ENCODE data around the gene DHTKD1.

- no peak for TF ChIP-seq CTCF (conservative IDR thresholded peaks at IDR 0.05; ENCODE audit: low read length)
- no peak for TF ChIP-seq EZH2phosphoT487 (IDR thresholded peaks at IDR 0.05; ENCODE audit: borderline replicate concordance, low read depth, low read length)
Observed at GRCh38 chr10:12156367-12157123, 87.8 kb downstream of the DHTKD1 start.

Measured in OCI-LY7 (cell line).